GM21825 (cell line): ENCODE results near the gene MATCAP1.

Experiments
- ATAC-seq: cut with Tn5 transposase; IDR thresholded peaks from one replicate; pipeline ENCODE4 v1.9.1; 2021; ENCODE audit warnings: mild to moderate bottlenecking, moderate library complexity; ENCODE audit not compliant: unreplicated experiment

Gene MATCAP1

GRCh38 chr16:67183627-67184452, at the start of gene MATCAP1:
TSS of gene MATCAP1 (minus strand) at chr16:67183963. CDS start at chr16:67180610, 3,353 bp downstream.
- peak; percentile 86 for ATAC-seq

GRCh38 chr16:67230809-67231660, 47.3 kb upstream of the MATCAP1 start:
- ATAC-seq = no peak

- ATAC-seq = no peak
Measured at GRCh38 chr16:67229906-67230808, 46.4 kb upstream of the MATCAP1 start.

DNA sequence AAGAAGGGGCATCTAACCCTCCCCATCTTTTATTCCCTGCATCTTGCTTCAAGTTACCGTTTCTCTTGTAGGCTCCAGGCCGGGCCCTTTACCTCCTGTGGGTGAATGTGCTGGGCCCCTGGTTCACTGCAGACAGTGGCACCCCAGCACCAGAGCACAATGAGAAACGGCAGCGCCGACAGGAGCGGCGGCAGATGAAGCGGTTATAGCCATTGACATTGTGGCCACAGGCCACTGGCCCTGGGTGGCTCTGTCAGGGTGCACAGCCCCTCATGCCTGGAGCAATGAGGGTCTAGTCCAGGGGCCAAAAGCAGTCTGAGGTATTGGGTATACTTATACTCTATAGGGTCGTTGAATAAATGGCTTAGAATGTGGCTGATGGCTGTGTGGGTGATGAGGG, 45.1 kb upstream of the MATCAP1 start:
- ATAC-seq = no peak

GRCh38 chr16:67228034-67228785, 44.4 kb upstream of the MATCAP1 start:
- ATAC-seq = no peak

- no peak for ATAC-seq
Measured at GRCh38 chr16:67227567-67227921, 43.8 kb upstream of the MATCAP1 start.

DNA sequence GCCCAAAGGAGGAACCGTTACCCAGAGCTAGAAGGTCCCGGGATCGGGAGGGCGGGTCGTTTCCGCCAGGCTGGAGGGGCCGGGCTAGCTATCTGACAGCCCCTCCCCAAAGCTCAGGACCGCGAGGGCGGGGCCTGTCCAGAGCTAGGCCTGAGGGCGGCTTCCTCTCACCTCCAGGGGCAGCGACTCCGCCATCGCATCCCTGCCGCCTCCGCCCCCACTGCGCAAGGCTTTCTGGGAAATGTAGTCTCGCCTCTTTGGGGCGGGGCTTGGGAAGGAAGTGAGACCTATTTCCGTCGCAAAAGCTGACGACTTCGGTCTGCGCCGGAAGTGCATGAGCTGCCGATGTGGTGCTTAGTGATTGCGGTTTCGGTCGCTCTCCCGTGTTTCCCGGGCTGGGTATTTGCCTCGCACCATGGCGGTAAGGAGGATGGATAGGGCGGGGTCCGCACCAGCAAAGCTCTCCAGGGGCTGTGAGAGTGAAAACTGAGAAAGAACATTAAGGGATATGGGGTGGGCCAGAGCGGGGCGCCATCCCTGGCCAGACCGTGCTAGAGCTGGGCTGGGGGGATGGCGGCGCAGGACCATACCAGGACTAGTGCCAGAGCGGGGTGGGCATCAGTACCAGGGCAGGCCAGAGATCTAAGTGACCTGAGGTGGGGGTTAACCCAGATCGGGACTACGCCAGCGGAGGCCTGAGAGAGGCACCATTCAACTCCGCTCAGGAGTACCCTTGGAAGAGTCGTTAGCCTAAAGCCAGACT, 43.2 kb upstream of the MATCAP1 start, which contains the start of gene TMEM208:
Gene TMEM208, plus strand, starts transcription at position 327 of the 763 bp plus-strand sequence. Its CDS starts 89 bp downstream, at position 416.
- peak; percentile 90 for ATAC-seq

- ATAC-seq = no peak
Measured at GRCh38 chr16:67226295-67226803, 42.6 kb upstream of the MATCAP1 start.

- no peak for ATAC-seq
Measured at GRCh38 chr16:67223992-67224391, 40.2 kb upstream of the MATCAP1 start.

DNA sequence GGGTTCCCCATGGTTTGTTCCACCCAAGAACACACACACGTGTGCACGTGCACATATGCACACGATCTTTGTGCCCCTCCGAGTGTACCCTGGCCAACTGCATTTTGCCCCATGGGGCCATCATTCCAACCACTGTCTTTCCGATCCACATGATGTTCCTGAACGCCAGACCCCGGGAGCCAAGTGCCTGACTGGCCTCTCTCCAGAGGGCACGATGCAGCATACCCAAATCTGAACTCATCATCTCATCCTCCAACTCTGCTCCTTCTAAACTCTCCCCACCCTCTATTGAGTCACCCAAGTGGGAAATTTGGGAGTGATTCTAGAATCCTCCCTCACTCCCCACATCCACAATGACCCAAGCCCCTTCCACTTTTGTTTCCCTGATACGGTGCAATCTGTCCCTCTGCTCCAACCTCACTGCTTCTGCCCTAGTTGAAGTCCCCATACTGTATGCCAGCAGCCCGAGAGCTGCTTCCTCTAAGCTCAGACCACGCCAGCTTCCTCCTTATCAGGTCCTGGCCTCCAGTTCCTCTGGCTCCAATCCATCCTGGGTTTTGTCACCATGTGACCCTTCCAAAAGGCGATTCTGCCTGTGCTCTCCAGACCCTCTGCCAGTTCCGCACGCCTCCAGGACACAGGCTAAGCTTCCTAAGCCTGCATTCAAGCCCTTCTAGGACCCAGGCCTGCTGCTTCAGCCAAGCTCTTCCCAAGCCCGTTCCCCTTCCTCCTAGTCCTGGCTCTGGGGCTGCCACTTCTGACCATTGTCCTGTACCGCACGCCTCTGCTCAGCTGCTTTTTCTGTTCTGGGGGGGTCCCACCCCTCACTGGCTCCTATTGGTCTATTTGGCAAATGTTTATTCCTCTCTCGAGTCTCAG, 33.1 kb upstream of the MATCAP1 start:
- no peak for ATAC-seq

DNA sequence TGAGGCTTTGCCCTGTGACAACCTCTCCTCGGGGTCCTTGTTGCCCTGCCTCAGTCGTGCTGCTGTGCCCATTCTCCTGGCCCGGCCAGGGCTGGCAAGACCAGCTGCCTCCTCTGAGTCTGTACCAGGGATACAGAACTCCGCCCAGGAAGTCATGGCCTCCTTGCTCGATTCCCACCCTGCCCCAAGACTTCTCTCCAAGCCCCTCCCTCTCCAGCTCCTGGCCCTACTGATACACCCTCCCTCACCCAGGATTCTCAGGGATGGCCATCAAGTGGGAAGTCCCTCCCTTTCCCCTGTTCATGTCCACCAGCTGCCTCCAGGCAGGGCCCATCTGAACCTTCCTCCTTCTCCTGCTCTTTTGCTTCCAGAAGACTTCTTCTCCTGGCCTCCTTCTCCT, 31.9 kb upstream of the MATCAP1 start:
- ATAC-seq = no peak

GRCh38 chr16:67213197-67214019, 29.6 kb upstream of the MATCAP1 start:
- no peak for ATAC-seq

GRCh38 chr16:67212766-67213165, 29.0 kb upstream of the MATCAP1 start:
- no peak for ATAC-seq

GRCh38 chr16:67211674-67212073, 27.9 kb upstream of the MATCAP1 start:
- no peak for ATAC-seq

DNA sequence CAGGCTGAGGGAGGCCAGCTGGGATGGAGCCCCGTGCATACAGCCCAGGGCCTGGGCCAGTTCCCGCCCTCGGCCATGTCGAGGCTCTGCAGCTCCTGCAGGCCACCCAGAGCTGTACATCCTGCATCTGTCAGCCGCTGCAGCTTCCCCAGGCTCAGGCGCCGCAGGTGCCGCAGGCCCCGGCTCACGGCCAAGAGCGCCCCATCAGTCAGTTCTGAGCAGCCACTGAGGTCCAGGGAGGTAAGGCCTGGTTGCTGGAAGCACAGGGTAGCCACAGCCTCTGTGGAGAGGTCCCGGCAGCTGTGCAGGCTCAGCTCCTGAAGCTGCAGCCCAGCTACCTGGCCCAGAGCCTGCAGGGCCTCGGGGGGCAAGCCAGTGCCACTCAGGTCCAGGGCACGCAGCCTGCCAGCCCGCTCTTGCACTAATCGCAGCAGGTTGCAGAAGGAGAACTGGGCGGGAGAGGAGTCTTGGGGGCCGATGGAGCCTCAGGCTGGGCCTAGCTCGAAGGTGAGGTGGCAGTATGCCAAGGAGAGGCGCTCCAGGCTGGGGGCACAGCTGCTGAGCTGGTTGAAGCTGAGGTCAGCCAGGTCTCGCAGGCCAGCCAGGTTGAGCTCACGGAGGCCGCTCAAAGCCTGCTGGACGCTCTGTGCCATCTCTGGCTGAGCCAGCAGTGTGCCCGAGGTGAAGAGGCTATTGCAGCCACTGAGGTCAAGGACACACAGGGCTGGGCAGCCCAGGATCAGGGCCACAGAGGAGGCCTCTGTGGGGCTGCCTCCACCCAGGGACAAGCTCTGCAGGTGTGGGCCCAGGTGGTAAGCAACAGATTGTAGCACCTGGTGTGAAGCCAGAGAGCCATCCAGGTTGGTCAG, 26.5 kb upstream of the MATCAP1 start:
- no peak for ATAC-seq

DNA sequence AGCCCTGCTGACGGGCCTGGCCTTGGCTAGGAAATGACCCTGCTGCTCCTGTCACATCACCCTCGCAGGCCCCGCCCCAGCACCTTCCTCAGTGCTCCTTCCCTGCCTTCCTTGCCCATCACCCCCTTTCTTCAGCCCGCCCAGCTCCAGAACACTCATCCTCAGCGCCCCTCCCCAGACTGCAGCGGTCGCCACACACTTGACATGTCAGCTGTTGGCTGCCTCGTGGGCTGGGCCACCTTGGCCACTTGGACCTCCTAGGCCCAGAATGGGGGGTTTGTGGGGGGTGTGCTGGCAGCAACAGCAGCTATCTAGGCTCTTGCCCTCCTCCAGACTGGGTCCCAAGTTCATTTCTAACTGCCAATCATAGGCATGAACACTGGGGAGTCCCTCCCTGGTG, 25.8 kb upstream of the MATCAP1 start:
- no peak for ATAC-seq
